Ishikawa (cell line): Measurements from ENCODE around the gene PROSER1.

Source experiments
- CREB1 ChIP-seq: IDR thresholded peaks from 2 replicates; pipeline ENCODE4 v1.6.1; 2012; ENCODE audit warnings: low read depth
- EGR1 ChIP-seq: IDR thresholded peaks from 2 replicates; pipeline ENCODE4 v1.6.1; 2012
- EP300 ChIP-seq: IDR thresholded peaks from 2 replicates; pipeline ENCODE4 v1.6.1; 2012; ENCODE audit warnings: borderline replicate concordance
- NFIC ChIP-seq: IDR thresholded peaks from 2 replicates; pipeline ENCODE4 v1.6.1; 2012
- RAD21 ChIP-seq: IDR thresholded peaks from 2 replicates; pipeline ENCODE4 v1.6.1; 2012; ENCODE audit warnings: low read depth
- TAF1 ChIP-seq: IDR thresholded peaks from 2 replicates; pipeline ENCODE4 v1.6.1; 2012; ENCODE audit warnings: low read depth, mild to moderate bottlenecking
- YY1 ChIP-seq: IDR thresholded peaks from 2 replicates; pipeline ENCODE4 v1.6.1; 2012; ENCODE audit warnings: low read depth
- TF ChIP-seq, protein P1 (sequence below): IDR thresholded peaks from 2 replicates; pipeline ENCODE4 v1.6.1; 2012

DNA sequence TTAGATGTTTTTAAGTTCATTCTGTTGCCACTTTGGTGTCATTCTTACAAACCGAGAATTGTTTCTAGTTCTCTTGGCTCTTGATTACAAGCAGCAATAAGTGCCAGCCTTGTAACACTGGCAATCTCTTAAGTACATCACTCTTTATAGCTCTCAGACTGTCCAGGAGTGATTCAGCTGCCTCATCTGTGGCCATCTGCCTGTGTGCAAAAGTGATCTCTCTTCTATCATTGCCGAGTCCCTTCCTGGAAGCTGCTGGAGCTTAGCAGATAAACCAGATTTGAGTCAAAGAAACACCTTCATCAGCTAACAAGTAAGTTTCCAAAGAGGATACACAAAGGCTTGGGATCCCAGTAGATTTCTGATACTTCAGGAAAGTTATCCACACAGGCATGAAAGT lies 70.4 kb downstream of the PROSER1 start:
- TF ChIP-seq EP300 (no peak), CREB1 (no peak), RAD21 (no peak), NFIC (no peak), EGR1 (no peak), TAF1 (no peak), YY1 (no peak)
- TF ChIP-seq, protein P1, sequence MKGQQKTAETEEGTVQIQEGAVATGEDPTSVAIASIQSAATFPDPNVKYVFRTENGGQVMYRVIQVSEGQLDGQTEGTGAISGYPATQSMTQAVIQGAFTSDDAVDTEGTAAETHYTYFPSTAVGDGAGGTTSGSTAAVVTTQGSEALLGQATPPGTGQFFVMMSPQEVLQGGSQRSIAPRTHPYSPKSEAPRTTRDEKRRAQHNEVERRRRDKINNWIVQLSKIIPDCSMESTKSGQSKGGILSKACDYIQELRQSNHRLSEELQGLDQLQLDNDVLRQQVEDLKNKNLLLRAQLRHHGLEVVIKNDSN: no peak
